Endothelial cell of umbilical vein (primary cell): Measurements from ENCODE around the gene SLC35E3. TPM values are rescaled to one million over a fixed set of nuclear protein-coding genes. Genes with fewer than 3 reads are reported as not detected.

Experiments
- BruUV-seq: library from RNA; stranded (reverse); fragments of 400-500 nt; replicated peaks from 2 replicates; lab custom pipeline; 2021; lab: Mats Ljungman, UMichigan
- CTCF ChIA-PET: fragments of 300-600, 350-600 bp; sonication (Branson Sonifier 250); formaldehyde crosslinking; loops from one replicate; lab custom pipeline; 2021; ENCODE audit warnings: antibody characterized with exemption, inconsistent platforms; lab: Charles Lee
- POLR2A ChIA-PET: fragments of 300-600, 350-600 bp; sonication (Branson Sonifier 250); formaldehyde crosslinking; loops from one replicate; lab custom pipeline; 2021; ENCODE audit warnings: antibody characterized with exemption, inconsistent platforms; lab: Charles Lee
- DNase-seq: peaks from one replicate; pipeline ENCODE4 v3.0.0-alpha.2; 2011; ENCODE audit warnings: low read depth, low spot score
- FAIRE-seq: peaks from 2 replicates; lab custom pipeline; 2011; peaks lifted over from hg19 to GRCh38; lab: Jason Lieb, UNC
- H2AFZ ChIP-seq: 2 replicates; pipeline ENCODE4 v1.6.0; 2012; ENCODE audit warnings: low read depth, low read length, control low read depth, inconsistent platforms
- H3K27ac ChIP-seq: 2 replicates; pipeline ENCODE4 v1.5.1; 2011; ENCODE audit warnings: low read depth, mild to moderate bottlenecking, control low read depth, low read length, moderate library complexity; ENCODE audit not compliant: insufficient read depth
- H3K27me3 ChIP-seq, 2 experiments: 2 replicates each; pipeline versions ENCODE4 v1.6.0 to v1.6.1; 2011; ENCODE audit warnings: low read length in 2 of 2, mixed read lengths in 1 of 2; ENCODE audit not compliant: control insufficient read depth in 2 of 2, insufficient read depth in 2 of 2
- H3K36me3 ChIP-seq, 2 experiments: 2 replicates in 1 of 2; 3 replicates in 1 of 2; pipeline ENCODE4 v1.5.1; 2011; ENCODE audit warnings: low read length in 2 of 2, mild to moderate bottlenecking in 1 of 2, moderate library complexity in 1 of 2; ENCODE audit not compliant: control insufficient read depth in 2 of 2, insufficient read depth in 2 of 2; ENCODE audit errors: extremely low read depth in 1 of 2
- H3K4me1 ChIP-seq: 3 replicates; pipeline ENCODE4 v1.5.1; 2011; ENCODE audit warnings: mild to moderate bottlenecking, low read length; ENCODE audit not compliant: control insufficient read depth, insufficient read depth; ENCODE audit errors: extremely low read depth
- H3K4me2 ChIP-seq: 2 replicates; pipeline ENCODE4 v1.6.1; 2011; ENCODE audit warnings: low read length, control low read depth, mixed read lengths; ENCODE audit not compliant: insufficient read depth
- H3K4me3 ChIP-seq, 3 experiments: fragments of 200-600 bp in 1 of 3; sonication (generic), shearing (Covaris generic) in 1 of 3; replicated peaks in 1 of 3; 2 replicates each; pipeline ENCODE4 v1.5.1; 2011 to 2016; ENCODE audit warnings: control low read depth in 3 of 3, low read length in 3 of 3, mild to moderate bottlenecking in 2 of 3, inconsistent platforms in 1 of 3, low read depth in 1 of 3, moderate library complexity in 1 of 3; ENCODE audit not compliant: insufficient read depth in 1 of 3
- H3K79me2 ChIP-seq: 2 replicates; pipeline ENCODE4 v1.6.0; 2012; ENCODE audit warnings: low read length, inconsistent platforms; ENCODE audit not compliant: control insufficient read depth, insufficient read depth
- H3K9ac ChIP-seq: replicated peaks from 2 replicates; pipeline ENCODE3; 2011; ENCODE audit warnings: low read length, control low read depth; ENCODE audit not compliant: insufficient read depth; ENCODE audit errors: extremely low read depth
- H3K9me1 ChIP-seq: replicated peaks from 3 replicates; pipeline ENCODE4 v1.6.0; 2011; ENCODE audit warnings: mild to moderate bottlenecking, low read length; ENCODE audit not compliant: control insufficient read depth, insufficient read depth; ENCODE audit errors: extremely low read depth
- H3K9me3 ChIP-seq: replicated peaks from 2 replicates; pipeline ENCODE4 v1.5.1; 2012; ENCODE audit warnings: low read length, inconsistent platforms; ENCODE audit not compliant: control insufficient read depth, insufficient read depth
- H4K20me1 ChIP-seq: replicated peaks from 2 replicates; pipeline ENCODE3; 2011; ENCODE audit warnings: mild to moderate bottlenecking, low read length; ENCODE audit not compliant: control insufficient read depth, insufficient read depth; ENCODE audit errors: extremely low read depth
- CTCF ChIP-seq, 2 donors: IDR thresholded peaks; 1 replicate in 1 of 2; 2 replicates in 1 of 2; pipeline ENCODE4 v1.5.1; 2011; ENCODE audit warnings: low read length in 2 of 2, mild to moderate bottlenecking in 2 of 2, moderate library complexity in 2 of 2, control low read depth in 1 of 2, inconsistent platforms in 1 of 2, low read depth in 1 of 2; ENCODE audit not compliant: insufficient read depth in 1 of 2; ENCODE audit errors: extremely low read depth in 1 of 2
- EZH2 ChIP-seq: IDR thresholded peaks from 2 replicates; pipeline ENCODE4 v1.6.1; 2012; ENCODE audit warnings: borderline replicate concordance, low read depth, mild to moderate bottlenecking, moderate library complexity, low read length, inconsistent platforms; ENCODE audit not compliant: severe bottlenecking
- FOS ChIP-seq: IDR thresholded peaks from 2 replicates; pipeline ENCODE4 v1.6.1; 2011; ENCODE audit warnings: mild to moderate bottlenecking, low read length, moderate library complexity, borderline replicate concordance; ENCODE audit not compliant: insufficient read depth
- GATA2 ChIP-seq: IDR thresholded peaks from 2 replicates; pipeline ENCODE4 v1.7.0; 2011; ENCODE audit warnings: low read depth, mild to moderate bottlenecking, moderate library complexity, mixed read lengths, low read length; ENCODE audit not compliant: insufficient read length, insufficient read depth
- JUN ChIP-seq: IDR thresholded peaks from 2 replicates; pipeline ENCODE4 v1.6.1; 2011; ENCODE audit warnings: borderline replicate concordance, low read depth; ENCODE audit not compliant: insufficient read length, insufficient read depth
- MAX ChIP-seq: IDR thresholded peaks from 2 replicates; pipeline ENCODE4 v1.6.1; 2011; ENCODE audit not compliant: insufficient read depth, insufficient read length
- MYC ChIP-seq: IDR thresholded peaks from one replicate; pipeline ENCODE4 v1.6.1; 2011; ENCODE audit warnings: mild to moderate bottlenecking, low read depth, low read length
- POLR2A ChIP-seq: IDR thresholded peaks from 2 replicates; pipeline ENCODE4 v1.6.1; 2012; ENCODE audit warnings: low read depth, mild to moderate bottlenecking, control low read depth, low read length
- POLR2AphosphoS5 ChIP-seq: IDR thresholded peaks from 2 replicates; pipeline ENCODE4 v1.6.1; 2012; ENCODE audit warnings: low read depth, mild to moderate bottlenecking, control low read depth, low read length, moderate library complexity; ENCODE audit not compliant: insufficient read depth
- dilution Hi-C: fragments of 300-500 bp; cut with MboI; formaldehyde crosslinking; loops from one replicate; pipeline ENCODE4 v1.15.0; 2019; ENCODE audit warnings: low sequenced_read_pairs; ENCODE audit not compliant: extremely low pct_ligation_motif_present
- intact Hi-C: fragments of 100-400 bp; cut with micrococcal nuclease; formaldehyde crosslinking; loops from one replicate; pipeline ENCODE4 v1.10.0; 2022
- polyA plus RNA-seq, 4 experiments: library from polyadenylated mRNA; depleted of rRNA in 3 of 4; stranded (reverse) in 3 of 4; unstranded in 1 of 4; fragments of >200 nt; gene quantifications; 2 replicates each; pipeline versions ENCODE4 v1.2.1 to v1.2.3, GENCODE V29; 2011 to 2012; ENCODE audit warnings: missing spikeins in 1 of 4
- total RNA-seq: library from RNA; stranded (reverse); gene quantifications from 2 replicates; pipeline ENCODE4 v1.2.3, GENCODE V29; 2021

Gene SLC35E3
- total and polyA plus RNA-seq, 2 donors (not counting 3 experiments of a cell fraction or from before 2014, with no cell fraction given), result 8.1 to 13.8 TPM

GRCh38 chr12:68790952-68791234 is 44.9 kb downstream of the SLC35E3 start:
- dilution Hi-C loops, result no loop called here
- Histone ChIP-seq H3K9ac (no peak overlapping the region), H3K4me1 (peaks cover 18% of the 10 kb centered on the region), H3K4me3 (no peak overlapping the region), H3K36me3 (no peaks in the 10 kb centered on the region), H3K9me1 (no peaks in the 10 kb centered on the region), H3K79me2 (no peaks in the 10 kb centered on the region), H3K27me3 (no peaks in the 10 kb centered on the region), H3K9me3 (no peaks in the 10 kb centered on the region), H4K20me1 (no peaks in the 10 kb centered on the region), H3K27ac (no peak overlapping the region), H3K4me2 (no peak overlapping the region), H2AFZ (no peak overlapping the region)
- CTCF ChIA-PET, result no interaction called here
- no peak for FAIRE-seq
- intact Hi-C loops, result no loop called here
- no peak for TF ChIP-seq MYC
- TF ChIP-seq MAX, result no peak
- TF ChIP-seq POLR2AphosphoS5, result no peak
- no peak for TF ChIP-seq JUN
- TF ChIP-seq EZH2, result no peak
- TF ChIP-seq FOS, result no peak
- no peak for TF ChIP-seq GATA2
- TF ChIP-seq CTCF (IDR thresholded peaks at IDR 0.05; ENCODE audit: extremely low read depth in 1 of 2, insufficient read depth in 1 of 2, low read depth in 1 of 2, low read length in 2 of 2), result no peak
- no peak for TF ChIP-seq POLR2A
- no TSS peak for BruUV-seq
- no peak for DNase-seq
- POLR2A ChIA-PET, result no interaction called here
